Liver (tissue), 9 donors: ENCODE data around the gene AP2A2. TPM values are rescaled to one million over a fixed set of nuclear protein-coding genes. Genes with fewer than 3 reads are reported as not detected.

Experiments
- DNase-seq: peaks from one replicate; pipeline ENCODE4 v3.0.0-alpha.2; 2017; ENCODE audit warnings: low spot score
- H3K27ac ChIP-seq, 2 donors: one replicate each; pipeline ENCODE4 v1.7.0; 2013; ENCODE audit warnings: inconsistent platforms in 2 of 2, low read length in 2 of 2, control low read depth in 1 of 2, low read depth in 1 of 2, mild to moderate bottlenecking in 1 of 2
- H3K27me3 ChIP-seq, 4 donors: one replicate each; pipeline versions ENCODE4 v1.6.1 to v1.7.0; 2013; ENCODE audit warnings: low read length in 3 of 4, inconsistent platforms in 1 of 4, mild to moderate bottlenecking in 1 of 4, moderate library complexity in 1 of 4; ENCODE audit not compliant: control insufficient read depth in 4 of 4, insufficient read depth in 4 of 4
- H3K36me3 ChIP-seq, 4 donors: one replicate each; pipeline versions ENCODE4 v1.6.1 to v1.7.0; 2013; ENCODE audit warnings: low read length in 3 of 4, mild to moderate bottlenecking in 3 of 4, low read depth in 1 of 4, moderate library complexity in 1 of 4; ENCODE audit not compliant: control insufficient read depth in 4 of 4, insufficient read depth in 3 of 4
- H3K4me1 ChIP-seq, 4 donors: one replicate each; pipeline versions ENCODE4 v1.6.1 to v1.7.0; 2013; ENCODE audit warnings: low read length in 3 of 4, mild to moderate bottlenecking in 3 of 4, moderate library complexity in 1 of 4; ENCODE audit not compliant: control insufficient read depth in 4 of 4, insufficient read depth in 4 of 4
- H3K4me3 ChIP-seq, 3 donors: one replicate each; pipeline versions ENCODE4 v1.6.1 to v1.7.0; 2013; ENCODE audit warnings: low read length in 3 of 3, control low read depth in 1 of 3, low read depth in 1 of 3, mild to moderate bottlenecking in 1 of 3
- H3K9ac ChIP-seq, 2 donors: one replicate each; pipeline ENCODE4 v1.7.0; 2013; ENCODE audit warnings: low read length in 2 of 2, mild to moderate bottlenecking in 2 of 2, moderate library complexity in 2 of 2, control low read depth in 1 of 2, low read depth in 1 of 2
- H3K9me3 ChIP-seq, 4 donors: one replicate each; pipeline versions ENCODE4 v1.6.1 to v1.7.0; 2013; ENCODE audit warnings: low read length in 3 of 4; ENCODE audit not compliant: control insufficient read depth in 4 of 4
- ATF3 ChIP-seq: IDR thresholded peaks from 2 replicates; pipeline ENCODE4 v1.6.1; 2016; ENCODE audit warnings: antibody characterized with exemption
- EGR1 ChIP-seq, 2 donors: IDR thresholded peaks; 2 replicates each; pipeline ENCODE4 v1.6.1; 2016 to 2018; ENCODE audit warnings: antibody characterized with exemption in 2 of 2, low read depth in 2 of 2
- FOXA2 ChIP-seq: IDR thresholded peaks from 2 replicates; pipeline ENCODE4 v1.6.1; 2016; ENCODE audit warnings: antibody characterized with exemption
- GABPA ChIP-seq, 2 donors: IDR thresholded peaks in 1 of 2; conservative IDR thresholded peaks in 1 of 2; 2 replicates each; pipeline ENCODE4 v1.6.1; 2016; ENCODE audit warnings: antibody characterized with exemption in 2 of 2, mild to moderate bottlenecking in 1 of 2, moderate library complexity in 1 of 2
- HNF4G ChIP-seq: IDR thresholded peaks from 2 replicates; pipeline ENCODE4 v1.6.1; 2016; ENCODE audit warnings: antibody characterized with exemption
- JUND ChIP-seq, 2 donors: IDR thresholded peaks; 2 replicates each; pipeline ENCODE4 v1.6.1; 2016; ENCODE audit warnings: antibody characterized with exemption in 2 of 2
- NR2F2 ChIP-seq: IDR thresholded peaks from 2 replicates; pipeline ENCODE4 v1.6.1; 2016; ENCODE audit warnings: antibody characterized with exemption
- RAD21 ChIP-seq, 2 donors: IDR thresholded peaks; 2 replicates each; pipeline ENCODE4 v1.6.1; 2016; ENCODE audit warnings: antibody characterized with exemption in 2 of 2, mild to moderate bottlenecking in 2 of 2
- RXRA ChIP-seq, 2 donors: IDR thresholded peaks; 2 replicates each; pipeline ENCODE4 v1.6.1; 2017 to 2018; ENCODE audit warnings: antibody characterized with exemption in 2 of 2, mild to moderate bottlenecking in 1 of 2
- SP1 ChIP-seq: IDR thresholded peaks from 2 replicates; pipeline ENCODE4 v1.6.1; 2018; ENCODE audit warnings: antibody characterized with exemption, mild to moderate bottlenecking
- YY1 ChIP-seq: IDR thresholded peaks from 2 replicates; pipeline ENCODE4 v1.6.1; 2016; ENCODE audit warnings: antibody characterized with exemption, mild to moderate bottlenecking
- WGBS: extraction: QIAGEN DNeasy Blood & Tissue Kit; methylation state at CpG from one replicate; pipeline ENCODE4 v1.1.7; 2013; 5-methylcytosine and 5-hydroxymethylcytosine counted together
- polyA plus RNA-seq, 2 donors: library from polyadenylated mRNA; stranded (reverse) in 1 of 2; unstranded in 1 of 2; fragments of 200-250 nt in 1 of 2; fragments of >200 nt in 1 of 2; fragmentation: Nextera tagmentation in 1 of 2; extraction: Ambion mirVana in 1 of 2; gene quantifications; one replicate each; pipeline versions ENCODE4 v1.2.1 to v1.2.3, GENCODE V29; 2013 to 2015
- total RNA-seq, 2 donors: library from RNA; depleted of rRNA; stranded (reverse); fragments of >200 nt; gene quantifications; one replicate each; pipeline ENCODE4 v1.2.3, GENCODE V29; 2014
- TF ChIP-seq, protein P1 (sequence below): fragments of 150-350 bp; IDR thresholded peaks from 2 replicates; pipeline ENCODE4 v1.5.1; 2017; ENCODE audit warnings: improper control_type of control experiment, low read depth, low read length; ENCODE audit not compliant: missing input control
- TF ChIP-seq, protein P2 (sequence below): IDR thresholded peaks from 2 replicates; pipeline ENCODE4 v1.6.1; 2016; ENCODE audit warnings: antibody characterized with exemption
- TF ChIP-seq, protein P3 (sequence below): IDR thresholded peaks from 2 replicates; pipeline ENCODE4 v1.6.1; 2016; ENCODE audit warnings: antibody characterized with exemption
- donor health status: healthy.
- donor health status: healthy.
- donor health status: healthy.
- donor health status: healthy.
- donor health status: healthy.

Gene AP2A2
- total and polyA plus RNA-seq, 4 donors = 20.5 to 39.7 (median 23.8) TPM

DNA sequence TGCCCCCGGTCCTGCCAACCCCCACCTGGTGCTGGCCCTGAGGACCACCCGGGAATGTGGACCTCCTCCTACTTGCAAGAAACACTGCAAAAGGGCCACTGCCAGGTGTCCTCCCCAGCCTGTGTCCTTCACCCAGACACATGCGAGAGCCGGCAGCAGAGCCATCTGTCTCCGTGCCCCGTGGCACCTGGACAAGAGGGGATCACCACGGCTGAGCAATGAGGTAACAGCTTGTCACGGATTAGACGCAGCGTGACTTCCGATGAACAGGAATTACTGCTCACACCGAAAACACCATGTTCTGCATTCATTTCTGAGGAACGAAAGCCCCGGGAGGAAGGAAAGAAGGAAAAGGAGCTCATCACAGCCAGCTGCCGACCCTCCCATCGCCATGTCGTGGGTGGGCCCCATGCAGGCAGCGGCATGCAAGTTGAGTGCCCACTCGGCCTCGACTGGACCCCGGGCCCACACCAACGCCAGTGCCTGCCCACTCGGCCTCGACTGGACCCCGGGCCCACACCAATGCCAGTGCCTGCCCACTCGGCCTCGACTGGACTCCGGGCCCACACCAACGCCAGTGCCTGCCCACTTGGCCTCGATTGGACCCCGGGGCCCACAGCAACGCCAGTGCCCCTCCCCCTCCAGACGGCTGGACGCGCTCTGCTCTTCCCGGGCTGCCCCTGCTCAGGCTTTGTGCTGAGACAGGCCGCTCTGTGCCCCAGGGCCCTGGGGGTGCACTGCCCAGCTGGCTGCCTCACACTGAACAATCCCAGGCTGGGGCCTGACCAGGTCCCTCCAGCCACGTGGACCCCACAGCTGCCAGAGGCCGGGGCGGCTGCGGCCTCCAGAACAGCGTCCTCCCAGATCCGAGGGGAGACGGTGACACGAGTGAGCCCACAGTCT lies 37.1 kb upstream of the AP2A2 start:
- Histone ChIP-seq H3K27me3 (no peaks in the 10 kb centered on the region), H3K4me3 (no peak overlapping the region), H3K36me3 (peaks cover 3 to 35% (median 10%) of the 10 kb centered on the region in 4 donors), H3K4me1 (no peaks in the 10 kb centered on the region), H3K9me3 (no peaks in the 10 kb centered on the region), H3K9ac (no peak overlapping the region), H3K27ac (no peak overlapping the region)
- TF ChIP-seq FOXA2 (no peak), SP1 (no peak), RXRA (IDR thresholded peaks at IDR 0.05) (no peak), JUND (IDR thresholded peaks at IDR 0.05) (no peak), ATF3 (no peak), EGR1 (IDR thresholded peaks at IDR 0.05; ENCODE audit: low read depth in 2 of 2) (no peak), YY1 (no peak), RAD21 (IDR thresholded peaks at IDR 0.05) (no peak)
- TF ChIP-seq, protein P1, sequence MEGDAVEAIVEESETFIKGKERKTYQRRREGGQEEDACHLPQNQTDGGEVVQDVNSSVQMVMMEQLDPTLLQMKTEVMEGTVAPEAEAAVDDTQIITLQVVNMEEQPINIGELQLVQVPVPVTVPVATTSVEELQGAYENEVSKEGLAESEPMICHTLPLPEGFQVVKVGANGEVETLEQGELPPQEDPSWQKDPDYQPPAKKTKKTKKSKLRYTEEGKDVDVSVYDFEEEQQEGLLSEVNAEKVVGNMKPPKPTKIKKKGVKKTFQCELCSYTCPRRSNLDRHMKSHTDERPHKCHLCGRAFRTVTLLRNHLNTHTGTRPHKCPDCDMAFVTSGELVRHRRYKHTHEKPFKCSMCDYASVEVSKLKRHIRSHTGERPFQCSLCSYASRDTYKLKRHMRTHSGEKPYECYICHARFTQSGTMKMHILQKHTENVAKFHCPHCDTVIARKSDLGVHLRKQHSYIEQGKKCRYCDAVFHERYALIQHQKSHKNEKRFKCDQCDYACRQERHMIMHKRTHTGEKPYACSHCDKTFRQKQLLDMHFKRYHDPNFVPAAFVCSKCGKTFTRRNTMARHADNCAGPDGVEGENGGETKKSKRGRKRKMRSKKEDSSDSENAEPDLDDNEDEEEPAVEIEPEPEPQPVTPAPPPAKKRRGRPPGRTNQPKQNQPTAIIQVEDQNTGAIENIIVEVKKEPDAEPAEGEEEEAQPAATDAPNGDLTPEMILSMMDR = no peak
- TF ChIP-seq, protein P2, sequence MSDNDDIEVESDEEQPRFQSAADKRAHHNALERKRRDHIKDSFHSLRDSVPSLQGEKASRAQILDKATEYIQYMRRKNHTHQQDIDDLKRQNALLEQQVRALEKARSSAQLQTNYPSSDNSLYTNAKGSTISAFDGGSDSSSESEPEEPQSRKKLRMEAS = no peak
- 91% methylated on average over 45 of the region's 45 CpGs for WGBS
- no peak for DNase-seq

- Histone ChIP-seq H3K27me3 (no peaks in the 10 kb centered on the region), H3K4me1 (no peaks in the 10 kb centered on the region), H3K9me3 (no peaks in the 10 kb centered on the region), H3K4me3 (no peak overlapping the region), H3K27ac (no peak overlapping the region), H3K9ac (no peak overlapping the region), H3K36me3 (peaks cover 3 to 29% (median 11%) of the 10 kb centered on the region in 4 donors)
- no peak for DNase-seq
- no peak for TF ChIP-seq HNF4G
- TF ChIP-seq, protein P3, sequence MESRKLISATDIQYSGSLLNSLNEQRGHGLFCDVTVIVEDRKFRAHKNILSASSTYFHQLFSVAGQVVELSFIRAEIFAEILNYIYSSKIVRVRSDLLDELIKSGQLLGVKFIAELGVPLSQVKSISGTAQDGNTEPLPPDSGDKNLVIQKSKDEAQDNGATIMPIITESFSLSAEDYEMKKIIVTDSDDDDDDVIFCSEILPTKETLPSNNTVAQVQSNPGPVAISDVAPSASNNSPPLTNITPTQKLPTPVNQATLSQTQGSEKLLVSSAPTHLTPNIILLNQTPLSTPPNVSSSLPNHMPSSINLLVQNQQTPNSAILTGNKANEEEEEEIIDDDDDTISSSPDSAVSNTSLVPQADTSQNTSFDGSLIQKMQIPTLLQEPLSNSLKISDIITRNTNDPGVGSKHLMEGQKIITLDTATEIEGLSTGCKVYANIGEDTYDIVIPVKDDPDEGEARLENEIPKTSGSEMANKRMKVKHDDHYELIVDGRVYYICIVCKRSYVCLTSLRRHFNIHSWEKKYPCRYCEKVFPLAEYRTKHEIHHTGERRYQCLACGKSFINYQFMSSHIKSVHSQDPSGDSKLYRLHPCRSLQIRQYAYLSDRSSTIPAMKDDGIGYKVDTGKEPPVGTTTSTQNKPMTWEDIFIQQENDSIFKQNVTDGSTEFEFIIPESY = no peak
- TF ChIP-seq RAD21 (IDR thresholded peaks at IDR 0.05) = no peak
- no peak for TF ChIP-seq GABPA (IDR thresholded peaks at IDR 0.05 in 1 of 2, conservative IDR thresholded peaks at IDR 0.05 in 1 of 2)
- TF ChIP-seq NR2F2 = no peak
- 97% methylated on average over 13 of the region's 13 CpGs for WGBS
These were observed 36.4 kb upstream of the AP2A2 start for GRCh38 chr11:889257-889656.
